G401 (cell line): ENCODE measurements around the gene PSMC5. TPM values are rescaled to one million over a fixed set of nuclear protein-coding genes. Genes with fewer than 3 reads are reported as not detected.
A peak's percentile ranks its signal among the peaks of the same experiment; 100 is the strongest.
"Not testable (repeated sequence)": the region's sequence is repeated elsewhere in the genome, so short reads cannot be mapped to it uniquely, and the experiment has no call there.

Experiments
- DNase-seq: peaks from one replicate; pipeline ENCODE4 v3.0.0-alpha.2; 2015; ENCODE audit warnings: low spot score
- in situ Hi-C: cut with HindIII; loops from 2 replicates; pipeline ENCODE4 v1.10.0; 2016; ENCODE audit warnings: low sequenced_read_pairs, mixed read lengths
- total RNA-seq: library from RNA; depleted of rRNA; stranded (reverse); fragments of >200 nt; shearing (Covaris generic); gene quantifications from 2 replicates; pipeline ENCODE4 v1.2.3, GENCODE V29; 2014; rRNA removed

Gene PSMC5
- 114 and 133 TPM in 2 replicates for total RNA-seq

- in situ Hi-C loops: no loop called here
- peak; percentile 99 for DNase-seq
These were observed at the start of gene PSMC5, which contains the start of gene FTSJ3 for GRCh38 chr17:63827002-63827800. Gene PSMC5 (plus strand): TSS chr17:63827431. CDS start chr17:63827491, 60 bp downstream. Gene FTSJ3 (minus strand): TSS chr17:63827663. CDS start chr17:63826902, 761 bp downstream.

GRCh38 chr17:63780507-63780906 lies 46.7 kb upstream of the PSMC5 start:
- in situ Hi-C loops: no loop called here
- DNase-seq: no peak

GRCh38 chr17:63780928-63781327 lies 46.3 kb upstream of the PSMC5 start:
- in situ Hi-C loops: no loop called here
- no peak for DNase-seq

GRCh38 chr17:63783522-63783921 lies 43.7 kb upstream of the PSMC5 start:
- in situ Hi-C loops: no loop called here
- DNase-seq: no peak

GRCh38 chr17:63785556-63785955 lies 41.7 kb upstream of the PSMC5 start:
- DNase-seq: no peak
- in situ Hi-C loops: no loop called here

- in situ Hi-C loops: no loop called here
These were observed 41.1 kb upstream of the PSMC5 start for GRCh38 chr17:63786117-63786516.

GRCh38 chr17:63786971-63787711 lies 40.1 kb upstream of the PSMC5 start:
- DNase-seq: no peak
- in situ Hi-C loops: no loop called here

More at GRCh38 chr17:63786117-63786516, 41.1 kb upstream of the PSMC5 start:
- no peak for DNase-seq

- in situ Hi-C loops: no loop called here
- no peak for DNase-seq
These were observed 37.2 kb upstream of the PSMC5 start for GRCh38 chr17:63790057-63790456.

- in situ Hi-C loops: no loop called here
These were observed 35.0 kb upstream of the PSMC5 start for GRCh38 chr17:63792055-63792729.

GRCh38 chr17:63796375-63796774 lies 30.9 kb upstream of the PSMC5 start:
- DNase-seq, in situ Hi-C loops: not testable (repeated sequence)

More at GRCh38 chr17:63792055-63792729, 35.0 kb upstream of the PSMC5 start:
- DNase-seq: no peak

- DNase-seq: no peak
- in situ Hi-C loops: no loop called here
These were observed 28.6 kb upstream of the PSMC5 start for GRCh38 chr17:63798572-63799106.

GRCh38 chr17:63800783-63801182 lies 26.4 kb upstream of the PSMC5 start:
- in situ Hi-C loops: no loop called here
- DNase-seq: no peak

GRCh38 chr17:63804328-63804727 lies 22.9 kb upstream of the PSMC5 start:
- DNase-seq: no peak
- in situ Hi-C loops: no loop called here

GRCh38 chr17:63805591-63805990 lies 21.6 kb upstream of the PSMC5 start:
- in situ Hi-C loops: no loop called here

GRCh38 chr17:63809970-63810369 lies 17.3 kb upstream of the PSMC5 start:
- in situ Hi-C loops: no loop called here
- DNase-seq: no peak

More at GRCh38 chr17:63805591-63805990, 21.6 kb upstream of the PSMC5 start:
- DNase-seq: no peak

- no peak for DNase-seq
- in situ Hi-C loops: no loop called here
These were observed 11.1 kb upstream of the PSMC5 start for GRCh38 chr17:63816123-63816522.

- DNase-seq: no peak
- in situ Hi-C loops: no loop called here
These were observed 10.6 kb upstream of the PSMC5 start for GRCh38 chr17:63816669-63817068.

- DNase-seq: no peak
- in situ Hi-C loops: no loop called here
These were observed 9.4 kb upstream of the PSMC5 start for GRCh38 chr17:63817736-63818385.

- in situ Hi-C loops: no loop called here
- no peak for DNase-seq
These were observed 8.1 kb upstream of the PSMC5 start for GRCh38 chr17:63819131-63819530.
